Vagina (tissue), 2 donors: ENCODE measurements around the gene FMOD.

Source experiments
- CTCF ChIP-seq, 3 experiments: fragments of 450-650 bp in 2 of 3; fragments of 200-600 bp in 1 of 3; sonication (generic) in 1 of 3; IDR thresholded peaks; one replicate each; pipeline ENCODE4 v1.5.1; 2017 to 2019; ENCODE audit warnings: antibody characterized with exemption in 3 of 3, mild to moderate bottlenecking in 2 of 3, moderate library complexity in 2 of 3
- POLR2A ChIP-seq, 2 donors: fragments of 450-650 bp; IDR thresholded peaks; one replicate each; pipeline ENCODE4 v1.6.1; 2017; ENCODE audit warnings: antibody characterized with exemption in 2 of 2, mild to moderate bottlenecking in 2 of 2, moderate library complexity in 2 of 2

DNA sequence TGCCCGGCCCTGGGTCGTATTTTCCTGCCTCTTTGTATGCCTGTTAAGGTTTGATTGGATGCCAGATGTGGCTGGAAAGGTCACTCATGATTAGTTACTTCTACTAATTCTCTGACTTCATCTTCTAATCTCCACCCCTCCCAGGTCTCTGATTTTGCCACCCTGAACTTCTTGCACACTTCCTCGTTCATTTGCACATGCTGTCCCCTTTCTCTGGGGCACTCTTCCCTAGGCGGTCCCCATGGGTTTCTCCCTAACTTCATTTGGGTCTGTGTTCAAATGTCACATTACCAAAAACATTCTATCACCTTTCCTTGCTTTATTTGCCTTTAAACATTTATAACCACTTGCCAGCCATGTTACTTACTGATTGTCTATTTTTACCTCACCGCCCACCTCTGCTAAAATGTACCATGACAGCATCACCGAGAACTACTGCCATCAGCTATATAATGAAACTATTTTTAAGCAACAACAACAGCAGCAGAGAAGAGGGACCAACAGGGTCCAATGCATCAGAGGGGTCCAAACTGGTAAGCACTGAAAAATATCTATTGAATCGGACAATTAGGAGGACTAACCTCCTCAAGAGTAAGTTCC lies 45.8 kb upstream of the FMOD start:
- TF ChIP-seq CTCF (IDR thresholded peaks at IDR 0.05) = no peak
- no peak for TF ChIP-seq POLR2A (IDR thresholded peaks at IDR 0.05)
